Right cardiac atrium (tissue), 5 donors: Measurements from ENCODE around the gene DIAPH3. TPM values are rescaled to one million over a fixed set of nuclear protein-coding genes. Genes with fewer than 3 reads are reported as not detected.

ENCODE experiments used
- ATAC-seq, 2 donors: fragments of 200-7000 bp; cut with Tn5 transposase; one replicate each; pipeline versions ENCODE4 v1.8.0 to v1.9.1; 2020; ENCODE audit warnings: moderate library complexity in 2 of 2, mild to moderate bottlenecking in 1 of 2
- DNase-seq, 3 donors: peaks; one replicate each; pipeline ENCODE4 v3.0.0-alpha.2; 2020
- H3K27ac ChIP-seq: one replicate; pipeline ENCODE4 v1.5.1; 2013; ENCODE audit warnings: mild to moderate bottlenecking, low read length, control low read depth, moderate library complexity
- H3K27me3 ChIP-seq: one replicate; pipeline ENCODE4 v1.6.1; 2013; ENCODE audit not compliant: control insufficient read depth, insufficient read depth
- H3K4me1 ChIP-seq: one replicate; pipeline ENCODE4 v1.6.1; 2013; ENCODE audit warnings: low read length; ENCODE audit not compliant: control insufficient read depth, insufficient read depth
- H3K4me3 ChIP-seq: one replicate; pipeline ENCODE4 v1.5.1; 2013; ENCODE audit warnings: low read length, control low read depth
- H3K9me3 ChIP-seq: one replicate; pipeline ENCODE4 v1.6.1; 2013; ENCODE audit warnings: low read length; ENCODE audit not compliant: control insufficient read depth
- WGBS: extraction: QIAGEN DNeasy Blood & Tissue Kit; methylation state at CpG from one replicate; pipeline ENCODE4 v1.1.7; 2013; 5-methylcytosine and 5-hydroxymethylcytosine counted together
- intact Hi-C, 4 donors: fragments of 100-400 bp; cut with DNase I; formaldehyde crosslinking; loops; one replicate each; pipeline versions ENCODE4 v1.11.0 to v1.14.0; 2022 to 2023
- polyA plus RNA-seq: library from polyadenylated mRNA; stranded (reverse); fragments of 200-250 nt; gene quantifications from one replicate; pipeline ENCODE4 v1.2.3, GENCODE V29; 2013
- total RNA-seq, 4 donors: library from RNA; stranded (reverse); fragmentation: NEBNext Ultra II Directional; extraction: Animal tissue kit (Norgen Biotek cat#: 25700); gene quantifications; one replicate each; pipeline ENCODE4 v1.2.1, GENCODE V29; 2021
- donor health status: healthy with polysubstance abuse.
- donor health status: DM: no; HTN: yes; CAD: no.
- donor health status: DM: no; HTN: no; CAD: no.
- donor health status: DM: no; HTN: yes; CAD: no; lungs with severe emphysema.
- donor health status: DM: yes; HTN: yes; CAD: no.

The DIAPH3 gene
- total and polyA plus RNA-seq, 5 donors = 0.09 to 0.46 (median 0.33) TPM

- Histone ChIP-seq H3K27ac (no peak overlapping the region), H3K9me3 (no peaks in the 10 kb centered on the region), H3K4me3 (no peak overlapping the region), H3K27me3 (no peaks in the 10 kb centered on the region), H3K4me1 (no peaks in the 10 kb centered on the region)
- DNase-seq (no peak), ATAC-seq (no peak)
- intact Hi-C loops = no loop called here
- 94% methylated on average over 3 of the region's 3 CpGs for WGBS
These were observed 42.4 kb downstream of the DIAPH3 start for GRCh38 chr13:60121337-60121687.

DNA sequence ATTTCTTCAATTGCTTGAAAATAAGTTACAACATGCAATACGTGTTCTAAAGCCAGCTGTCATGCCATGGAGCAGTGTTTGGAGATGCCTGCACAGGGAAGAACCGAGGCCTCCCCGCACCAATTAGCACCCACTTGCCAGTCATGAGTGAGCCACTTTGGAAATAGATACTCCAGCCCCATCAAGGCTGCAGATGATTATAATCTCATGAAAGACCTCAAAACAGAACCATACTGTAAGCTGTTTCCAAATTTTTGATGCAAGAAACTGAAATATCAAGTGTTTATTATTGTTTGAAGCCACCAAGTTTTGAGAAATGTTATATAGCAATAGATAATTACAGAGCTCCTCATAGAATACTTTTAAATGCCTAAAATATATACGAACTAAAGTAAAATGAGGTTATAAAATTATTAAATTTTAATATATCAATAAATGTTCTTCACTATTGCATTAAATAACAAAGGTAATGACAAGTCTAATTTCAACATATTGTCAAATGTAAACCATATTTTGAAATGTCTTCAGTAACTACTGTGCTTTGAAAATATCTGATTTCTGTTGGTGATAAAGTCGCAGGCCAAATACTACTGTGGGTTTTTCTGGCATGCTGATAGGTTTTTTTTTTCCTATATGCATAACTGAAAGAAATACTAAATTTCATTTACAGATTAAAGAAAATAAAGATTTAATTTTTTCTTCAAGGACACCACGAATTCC, 43.0 kb downstream of the DIAPH3 start:
- WGBS = 87% methylated on average over 6 of the region's 6 CpGs
- no peak overlapping the region for H3K27ac ChIP-seq
- H3K4me1 ChIP-seq = no peaks in the 10 kb centered on the region
- DNase-seq (no peak), ATAC-seq (no peak)
- no peaks in the 10 kb centered on the region for H3K27me3 ChIP-seq
- no peak overlapping the region for H3K4me3 ChIP-seq
- intact Hi-C loops = no loop called here
- H3K9me3 ChIP-seq = no peaks in the 10 kb centered on the region

DNA sequence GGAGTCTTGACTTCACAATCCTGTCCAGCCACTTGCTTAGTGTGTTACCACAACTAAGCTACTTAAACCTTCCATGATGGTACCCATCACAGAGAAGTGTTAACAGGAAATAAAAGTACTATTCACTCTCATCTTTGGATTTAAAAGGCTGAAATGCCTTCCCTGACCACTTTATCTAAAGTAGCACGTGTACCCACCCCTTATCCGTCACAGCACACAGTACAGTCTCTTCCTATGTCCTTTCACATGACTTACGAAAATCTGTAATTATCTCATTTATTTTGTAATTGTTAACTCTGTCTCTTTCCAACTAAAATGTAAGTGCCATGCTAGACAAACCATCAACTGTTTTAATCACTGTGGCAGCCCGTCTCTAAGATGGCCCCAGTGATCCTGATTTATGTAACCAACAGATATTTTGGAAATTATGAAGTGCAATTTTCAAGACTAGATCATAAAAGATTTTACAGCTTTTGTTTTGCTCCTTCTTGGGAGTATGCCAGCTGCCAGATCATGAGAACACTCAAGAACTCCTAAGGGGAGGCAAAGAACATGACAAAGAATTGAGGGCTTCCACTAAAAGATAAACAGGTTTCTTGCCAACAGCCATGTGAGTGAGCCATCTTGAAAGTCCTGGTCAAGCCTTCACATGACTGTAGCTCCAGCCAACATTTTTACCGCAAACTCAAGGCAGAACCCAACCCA, 44.9 kb downstream of the DIAPH3 start:
- no peak for DNase-seq
- intact Hi-C loops = no loop called here
- 65% methylated on average over 5 of the region's 5 CpGs for WGBS
- Histone ChIP-seq H3K27me3 (no peaks in the 10 kb centered on the region), H3K4me1 (no peaks in the 10 kb centered on the region), H3K4me3 (no peak overlapping the region), H3K9me3 (no peaks in the 10 kb centered on the region), H3K27ac (no peak overlapping the region)
- no peak for ATAC-seq

GRCh38 chr13:60114499-60115028, 49.2 kb downstream of the DIAPH3 start:
- H3K4me1 ChIP-seq = no peaks in the 10 kb centered on the region
- no peak overlapping the region for H3K4me3 ChIP-seq
- H3K9me3 ChIP-seq = no peaks in the 10 kb centered on the region
- intact Hi-C loops = no loop called here
- H3K27me3 ChIP-seq = no peaks in the 10 kb centered on the region
- no peak overlapping the region for H3K27ac ChIP-seq
- no peak for ATAC-seq
- no peak for DNase-seq
- WGBS = 100% methylated on average over 1 of the region's 1 CpG

DNA sequence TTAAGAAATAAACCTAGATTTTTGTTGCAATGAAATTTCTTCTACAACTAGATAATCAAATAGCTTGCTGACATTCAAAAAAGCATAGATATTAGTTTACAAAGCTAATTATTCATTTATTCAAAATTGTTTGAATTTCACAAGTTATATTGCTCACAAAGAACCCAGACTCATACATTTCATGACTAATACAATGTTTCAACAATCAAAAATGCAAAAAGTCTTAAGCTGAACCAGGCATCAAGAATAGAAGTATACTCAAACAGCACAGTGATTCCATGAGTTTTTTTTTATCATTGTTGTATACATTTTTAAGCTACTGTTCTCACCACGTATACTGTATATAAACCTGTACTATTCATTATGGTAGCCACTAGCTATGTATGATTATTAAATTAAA, 51.0 kb downstream of the DIAPH3 start:
- DNase-seq (no peak), ATAC-seq (no peak)
- 96% methylated on average over 1 of the region's 1 CpG for WGBS
- Histone ChIP-seq H3K4me3 (no peak overlapping the region), H3K9me3 (no peaks in the 10 kb centered on the region), H3K27me3 (no peaks in the 10 kb centered on the region), H3K27ac (no peak overlapping the region), H3K4me1 (no peaks in the 10 kb centered on the region)
- intact Hi-C loops = no loop called here

DNA sequence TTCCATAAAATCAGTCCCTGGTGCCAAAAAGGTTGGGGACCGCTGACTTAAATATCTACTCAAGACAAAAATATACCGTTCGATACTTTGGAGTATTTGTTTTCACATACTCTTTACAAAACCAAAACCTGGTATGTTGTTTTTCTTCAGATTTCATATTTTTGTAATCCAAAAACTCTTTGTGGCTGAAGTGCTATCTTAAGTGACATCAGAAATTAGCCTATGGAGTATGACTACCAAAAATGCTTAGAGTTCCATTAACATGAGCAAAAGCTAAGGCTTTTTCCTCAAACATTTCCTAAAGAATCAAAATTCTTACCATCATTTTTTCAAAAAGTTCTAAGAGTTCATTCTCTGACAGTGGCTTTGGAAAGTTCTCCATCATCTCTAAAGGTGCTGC, 52.0 kb downstream of the DIAPH3 start:
- Histone ChIP-seq H3K4me1 (no peaks in the 10 kb centered on the region), H3K9me3 (no peaks in the 10 kb centered on the region), H3K27ac (no peak overlapping the region), H3K27me3 (no peaks in the 10 kb centered on the region), H3K4me3 (no peak overlapping the region)
- intact Hi-C loops = no loop called here
- DNase-seq = no peak
- 96% methylated on average over 3 of the region's 3 CpGs for WGBS
- ATAC-seq = no peak

- WGBS = 97% methylated on average over 3 of the region's 3 CpGs
- no peak overlapping the region for H3K27ac ChIP-seq
- no peaks in the 10 kb centered on the region for H3K27me3 ChIP-seq
- ATAC-seq (no peak), DNase-seq (no peak)
- no peak overlapping the region for H3K4me3 ChIP-seq
- no peaks in the 10 kb centered on the region for H3K9me3 ChIP-seq
- intact Hi-C loops = no loop called here
- H3K4me1 ChIP-seq = no peaks in the 10 kb centered on the region
These were observed 54.4 kb downstream of the DIAPH3 start for GRCh38 chr13:60109285-60109684.

DNA sequence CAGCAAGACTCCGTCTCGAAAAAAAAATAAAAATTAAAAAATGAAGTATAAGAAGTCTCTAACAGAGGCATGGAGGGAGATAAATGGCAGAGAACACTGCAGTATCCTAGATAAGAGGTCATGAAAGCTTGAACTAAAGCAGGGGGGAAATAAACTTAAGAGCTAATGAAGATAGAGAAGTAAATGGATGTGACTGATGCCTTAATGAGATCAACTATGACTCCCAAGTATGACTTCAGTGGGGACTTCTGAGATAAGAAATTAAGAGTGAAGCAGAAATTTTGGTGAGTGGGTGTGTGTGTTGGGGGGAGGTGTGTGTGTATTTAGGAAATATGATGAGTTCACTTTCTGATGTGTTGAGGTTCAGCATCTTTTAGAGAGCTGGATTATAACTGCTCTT, 55.1 kb downstream of the DIAPH3 start:
- no peaks in the 10 kb centered on the region for H3K27me3 ChIP-seq
- DNase-seq (no peak), ATAC-seq (no peak)
- no peaks in the 10 kb centered on the region for H3K4me1 ChIP-seq
- intact Hi-C loops = no loop called here
- no peaks in the 10 kb centered on the region for H3K9me3 ChIP-seq
- WGBS = 78% methylated on average over 2 of the region's 2 CpGs
- H3K4me3 ChIP-seq = no peak overlapping the region
- no peak overlapping the region for H3K27ac ChIP-seq

DNA sequence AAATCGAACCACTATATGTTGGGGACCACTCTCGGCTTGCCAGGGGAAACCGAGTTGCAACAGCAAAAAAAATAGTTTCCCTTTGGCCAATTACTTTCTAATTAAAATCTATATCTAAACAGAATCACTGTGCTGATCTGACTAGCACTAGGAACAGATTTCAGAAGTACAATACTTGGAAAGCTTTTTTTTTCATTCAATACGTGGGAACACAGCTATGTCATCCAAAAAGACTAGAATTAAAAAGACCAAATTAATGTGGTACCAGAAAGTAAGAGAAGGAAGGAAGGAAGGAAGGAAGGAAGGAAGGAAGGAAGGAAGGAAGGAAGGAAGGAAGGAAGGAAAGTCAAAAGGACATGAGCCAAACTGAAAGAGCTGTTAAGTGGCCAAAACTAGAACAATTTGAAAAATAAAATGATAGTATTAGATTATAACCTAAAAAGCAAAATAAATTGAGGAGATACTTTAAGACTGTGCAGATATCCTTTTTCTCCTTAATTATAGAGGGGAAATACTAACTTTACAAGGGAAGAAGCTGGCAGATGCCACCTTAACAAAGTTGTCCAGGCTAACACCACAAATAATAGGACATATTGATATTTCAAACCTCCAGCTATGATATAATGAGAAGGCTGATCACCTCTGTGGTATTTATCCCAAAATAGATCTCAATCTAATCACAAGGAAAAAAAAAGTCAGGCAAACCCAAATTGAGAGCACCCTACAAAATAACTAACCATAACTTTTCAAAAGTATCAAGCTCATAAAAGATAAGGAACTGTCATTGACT, 63.9 kb downstream of the DIAPH3 start:
- H3K27ac ChIP-seq = no peak overlapping the region
- 82% methylated on average over 4 of the region's 4 CpGs for WGBS
- ATAC-seq (no peak), DNase-seq (no peak)
- intact Hi-C loops = no loop called here
- no peaks in the 10 kb centered on the region for H3K27me3 ChIP-seq
- no peaks in the 10 kb centered on the region for H3K9me3 ChIP-seq
- H3K4me1 ChIP-seq = no peaks in the 10 kb centered on the region
- no peak overlapping the region for H3K4me3 ChIP-seq

DNA sequence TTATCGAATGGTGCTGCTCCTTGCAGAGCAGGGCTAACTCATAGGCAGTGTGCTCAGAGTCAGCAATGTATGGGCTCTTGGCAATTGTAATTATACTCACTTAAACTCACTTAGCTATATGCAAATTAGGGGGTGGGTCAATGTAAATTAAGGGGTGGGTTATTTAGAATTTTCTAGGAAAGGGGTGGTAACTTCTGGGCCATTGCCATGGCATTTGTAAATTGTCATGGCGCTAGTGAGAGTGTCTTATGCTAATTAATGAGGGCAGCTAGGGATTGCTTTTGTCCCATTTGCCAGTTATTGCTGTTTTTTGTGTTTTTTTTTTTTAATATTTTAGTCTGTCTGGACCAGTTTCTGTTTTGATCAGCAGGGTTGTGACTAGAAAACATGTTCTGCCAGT, 68.4 kb downstream of the DIAPH3 start:
- Histone ChIP-seq H3K4me1 (no peaks in the 10 kb centered on the region), H3K27ac (no peak overlapping the region), H3K4me3 (no peak overlapping the region), H3K9me3 (no peaks in the 10 kb centered on the region), H3K27me3 (no peaks in the 10 kb centered on the region)
- ATAC-seq = no peak
- WGBS = over 99% methylated on average over 2 of the region's 2 CpGs
- intact Hi-C loops = no loop called here
- DNase-seq = no peak
